HCT116 (cell line): ENCODE measurements around the gene STX5. TPM values are rescaled to one million over a fixed set of nuclear protein-coding genes. Genes with fewer than 3 reads are reported as not detected.

ENCODE experiments used
- ATAC-seq: fragments of 200-7000 bp; cut with Tn5 transposase; 2 replicates; pipeline ENCODE4 v1.9.1; 2020; ENCODE audit warnings: mild to moderate bottlenecking, moderate library complexity
- BruUV-seq: library from RNA; stranded (reverse); fragments of 400-500 nt; replicated peaks from 2 replicates; lab custom pipeline; 2021; lab: Mats Ljungman, UMichigan
- CTCF ChIA-PET: fragments of 300-600 bp; sonication (Branson Sonifier 250); formaldehyde crosslinking; loops from one replicate; lab custom pipeline; 2021; ENCODE audit warnings: antibody characterized with exemption; lab: Charles Lee
- POLR2A ChIA-PET: fragments of 300-600, 350-600 bp; sonication (Branson Sonifier 250); formaldehyde crosslinking; loops from one replicate; lab custom pipeline; 2021; ENCODE audit warnings: antibody characterized with exemption; lab: Charles Lee
- RAD21 ChIA-PET, 2 experiments: fragments of 300-600 bp; sonication (Branson Sonifier 250); formaldehyde crosslinking; loops; one replicate each; lab custom pipeline; 2023; ENCODE audit warnings: low total read pairs in 2 of 2; ENCODE audit not compliant: uncharacterized antibody in 2 of 2, unreplicated experiment in 2 of 2, low non-redundant PET in 1 of 2; lab: Charles Lee
- DNase-seq: peaks from one replicate; pipeline ENCODE4 v3.0.0-alpha.2; 2010; ENCODE audit warnings: low read depth, low spot score
- H2AFZ ChIP-seq: fragments of 200-600 bp; shearing (Covaris generic), sonication (generic); 2 replicates; pipeline ENCODE4 v1.6.1; 2017; ENCODE audit warnings: low read depth, mixed run types, mixed read lengths, antibody characterized with exemption, low read length; ENCODE audit not compliant: poor library complexity, severe bottlenecking
- H3K27ac ChIP-seq: 2 replicates; pipeline ENCODE4 v1.5.1; 2012; ENCODE audit warnings: low read depth, low read length
- H3K27me3 ChIP-seq: fragments of 200-600 bp; sonication (generic); 2 replicates; pipeline ENCODE4 v1.6.1; 2016; ENCODE audit warnings: mixed run types, low read length, mixed read lengths; ENCODE audit not compliant: insufficient read depth
- H3K36me3 ChIP-seq, 2 experiments: fragments of 200-500 bp in 1 of 2; fragments of 200-600 bp in 1 of 2; sonication (Bioruptor generic) in 1 of 2; sonication (generic) in 1 of 2; 2 replicates each; pipeline versions ENCODE4 v1.5.1 to v1.6.1; 2014 to 2016; ENCODE audit warnings: low read length in 2 of 2, inconsistent platforms in 1 of 2, mixed read lengths in 1 of 2, mixed run types in 1 of 2; ENCODE audit not compliant: insufficient read depth in 2 of 2, control insufficient read depth in 1 of 2
- H3K4me1 ChIP-seq, 2 experiments: fragments of 200-600 bp in 1 of 2; sonication (generic) in 1 of 2; 2 replicates each; pipeline versions ENCODE4 v1.5.1 to v1.6.1; 2012 to 2017; ENCODE audit warnings: low read length in 2 of 2, inconsistent platforms in 1 of 2, mild to moderate bottlenecking in 1 of 2, mixed read lengths in 1 of 2, mixed run types in 1 of 2, moderate library complexity in 1 of 2; ENCODE audit not compliant: insufficient read depth in 2 of 2, control insufficient read depth in 1 of 2
- H3K4me2 ChIP-seq: fragments of 200-600 bp; sonication (generic); 2 replicates; pipeline ENCODE4 v1.6.1; 2017; ENCODE audit warnings: mixed run types, low read length, mixed read lengths
- H3K4me3 ChIP-seq, 2 experiments: fragments of 200-600 bp in 1 of 2; sonication (generic) in 1 of 2; replicated peaks in 1 of 2; 2 replicates each; pipeline ENCODE4 v1.5.1; 2011 to 2016; ENCODE audit warnings: low read length in 2 of 2, control low read depth in 1 of 2, low read depth in 1 of 2, mild to moderate bottlenecking in 1 of 2, mixed read lengths in 1 of 2, mixed run types in 1 of 2
- H3K79me2 ChIP-seq: fragments of 200-600 bp; sonication (generic); 2 replicates; pipeline ENCODE4 v1.6.1; 2017; ENCODE audit warnings: mild to moderate bottlenecking, mixed run types, low read length, moderate library complexity, mixed read lengths; ENCODE audit not compliant: insufficient read depth
- H3K9ac ChIP-seq: fragments of 200-600 bp; sonication (generic); 2 replicates; pipeline ENCODE4 v1.6.1; 2016; ENCODE audit warnings: low read length, mixed read lengths
- H3K9me2 ChIP-seq: fragments of 200-600 bp; sonication (generic), shearing (Covaris generic); 2 replicates; pipeline ENCODE4 v1.6.1; 2017; ENCODE audit warnings: mixed run types, mild to moderate bottlenecking, moderate library complexity; ENCODE audit not compliant: insufficient read depth
- H3K9me3 ChIP-seq, 2 experiments: fragments of 200-500 bp in 1 of 2; fragments of 200-600 bp in 1 of 2; sonication (Bioruptor generic) in 1 of 2; sonication (generic) in 1 of 2; 2 replicates each; pipeline ENCODE4 v1.6.1; 2014 to 2017; ENCODE audit warnings: low read length in 2 of 2, mixed read lengths in 2 of 2, inconsistent platforms in 1 of 2, low read depth in 1 of 2, mild to moderate bottlenecking in 1 of 2, mixed run types in 1 of 2, moderate library complexity in 1 of 2; ENCODE audit not compliant: control insufficient read depth in 1 of 2, insufficient read depth in 1 of 2
- H4K20me1 ChIP-seq: fragments of 200-600 bp; sonication (generic), shearing (Covaris generic); 2 replicates; pipeline ENCODE4 v1.6.1; 2017; ENCODE audit warnings: mixed run types, mild to moderate bottlenecking, moderate library complexity; ENCODE audit not compliant: insufficient read depth
- CEBPB ChIP-seq: IDR thresholded peaks from 2 replicates; pipeline ENCODE4 v1.6.1; 2012; ENCODE audit warnings: low read depth
- JUND ChIP-seq: IDR thresholded peaks from 2 replicates; pipeline ENCODE4 v1.6.1; 2012
- POLR2AphosphoS5 ChIP-seq: IDR thresholded peaks from 2 replicates; pipeline ENCODE4 v1.6.1; 2011; ENCODE audit warnings: mild to moderate bottlenecking, low read depth, low read length, moderate library complexity
- ZNF274 ChIP-seq: fragments of 200-500 bp; sonication (Bioruptor generic); IDR thresholded peaks from 2 replicates; pipeline ENCODE4 v1.6.1; 2014; ENCODE audit warnings: mild to moderate bottlenecking, low read depth, low read length, inconsistent platforms
- intact Hi-C: fragments of 100-400 bp; cut with micrococcal nuclease; formaldehyde crosslinking; loops from 2 replicates; pipeline ENCODE4 v1.10.0; 2022
- total RNA-seq: library from RNA; stranded (reverse); gene quantifications from one replicate; pipeline ENCODE4 v1.2.1, GENCODE V29; 2021; ENCODE audit not compliant: unreplicated experiment
- TF ChIP-seq, protein P1 (sequence below): IDR thresholded peaks from 2 replicates; pipeline ENCODE4 v1.6.1; 2012; ENCODE audit warnings: low read depth
- TF ChIP-seq, protein P2 (sequence below): IDR thresholded peaks from 2 replicates; pipeline ENCODE4 v1.6.1; 2012
- TF ChIP-seq, protein P3 (sequence below): IDR thresholded peaks from 2 replicates; pipeline ENCODE4 v1.6.1; 2011; ENCODE audit warnings: mild to moderate bottlenecking, low read length, moderate library complexity; ENCODE audit not compliant: insufficient replicate concordance; ENCODE audit errors: extremely low read depth

STX5 gene
- total RNA-seq, 1 experiment from 2014 or later, result 29.5 TPM

DNA sequence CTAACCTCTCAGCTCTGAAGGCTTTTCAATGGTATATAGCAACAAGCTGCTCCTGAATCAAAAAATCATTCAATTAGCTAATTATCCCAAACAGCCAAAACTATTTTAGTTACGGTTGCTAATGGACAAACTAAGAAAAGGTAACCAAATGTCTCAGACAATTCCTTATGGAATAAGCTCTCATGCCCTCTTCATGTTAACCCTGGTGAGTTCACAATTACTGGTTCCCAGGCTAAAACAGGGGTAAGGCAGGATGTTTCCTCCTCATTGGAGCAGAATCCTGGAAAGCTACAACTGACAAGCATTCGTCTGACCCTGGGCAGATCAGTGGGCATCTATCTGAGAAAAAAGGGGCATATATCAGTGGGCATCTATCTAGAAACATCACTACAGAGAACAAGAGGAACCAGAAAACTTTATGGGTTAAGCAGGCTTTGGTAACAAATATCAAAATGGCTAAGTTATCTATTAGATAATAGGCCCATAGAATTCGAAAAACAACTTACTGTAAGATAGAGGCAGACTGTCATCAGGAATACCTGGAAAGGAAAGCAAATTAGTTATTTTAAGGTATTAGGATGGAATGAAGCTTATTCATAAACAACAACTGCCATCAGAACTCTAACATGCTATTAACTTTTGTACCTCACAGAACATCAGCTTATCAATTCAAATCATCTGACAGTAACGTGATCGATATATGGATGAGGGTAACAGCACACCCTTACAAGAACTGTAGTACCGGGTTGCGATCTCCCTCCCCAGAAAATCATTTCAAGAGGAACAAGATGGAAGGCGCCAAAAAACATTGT lies 22.4 kb upstream of the STX5 start:
- Histone ChIP-seq H3K9me2 (no peaks in the 10 kb centered on the region), H3K4me3 (peak overlapping the region; percentile 74 to 83), H4K20me1 (peaks cover 33% of the 10 kb centered on the region), H3K36me3 (peaks cover 31 to 38% of the 10 kb centered on the region in 2 experiments), H3K4me2 (peak overlapping the region; percentile 87), H3K27me3 (no peaks in the 10 kb centered on the region), H2AFZ (no peak overlapping the region), H3K4me1 (peaks cover 45 to 72% of the 10 kb centered on the region in 2 experiments), H3K9me3 (no peaks in the 10 kb centered on the region), H3K27ac (peak overlapping the region; percentile 85), H3K9ac (peak overlapping the region; percentile 94), H3K79me2 (peaks cover 69% of the 10 kb centered on the region)
- intact Hi-C loops, result no loop called here
- RAD21 ChIA-PET, result no interaction called here
- BruUV-seq, result no TSS peak
- TF ChIP-seq POLR2AphosphoS5 (peak; percentile 19; the same call in 1 of the 2 replicates), JUND (no peak)
- DNase-seq (no peak), ATAC-seq (no peak)
- POLR2A ChIA-PET, result interaction anchor here (0.7 to 9.9 kb wide), 8 partner anchors 8 to 101 kb away, joined by 3 to 343 read pairs (median 4); partner anchors contain the start of genes SLC3A2, WDR74 and ZBTB3
- CTCF ChIA-PET, result no interaction called here

DNA sequence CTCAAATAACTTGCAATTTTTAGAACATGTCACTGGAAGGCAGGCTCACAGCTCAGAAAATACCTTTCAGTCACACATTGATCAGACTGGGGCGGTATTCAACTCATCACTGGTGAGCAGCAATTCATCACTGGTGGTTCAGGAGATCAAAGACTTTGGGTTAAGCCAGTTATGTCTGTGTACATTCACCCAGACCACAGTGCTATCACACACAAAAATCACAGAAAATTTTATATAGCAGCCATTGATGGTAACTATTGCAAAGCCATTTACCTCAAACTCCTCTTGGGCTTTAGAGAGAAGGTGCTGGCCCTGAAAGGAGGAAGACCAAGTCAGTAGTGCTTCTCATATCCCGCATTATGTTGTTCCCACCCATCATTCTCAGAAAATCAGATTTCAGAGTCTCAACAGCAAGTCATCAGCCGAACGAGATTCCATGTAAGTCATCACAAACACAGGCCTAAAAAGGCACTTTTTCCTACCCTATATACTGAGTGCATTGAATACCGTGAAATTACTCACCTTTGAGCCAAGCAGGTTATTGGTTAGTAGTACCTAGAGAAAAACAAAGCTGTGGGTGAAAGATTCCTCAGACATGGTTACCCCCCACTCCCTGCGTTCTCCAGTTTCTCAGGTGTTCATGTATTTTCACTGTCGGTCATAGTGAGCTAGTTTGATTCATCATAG lies 21.6 kb upstream of the STX5 start:
- BruUV-seq, result no TSS peak
- Histone ChIP-seq H3K27me3 (no peaks in the 10 kb centered on the region), H3K9me3 (no peaks in the 10 kb centered on the region), H3K79me2 (peaks cover 63% of the 10 kb centered on the region), H3K9ac (peak overlapping the region; percentile 94), H4K20me1 (peaks cover 33% of the 10 kb centered on the region), H3K4me1 (peaks cover 45 to 77% of the 10 kb centered on the region in 2 experiments), H3K4me3 (peak overlapping the region; percentile 74 to 83), H3K36me3 (peaks cover 31 to 38% of the 10 kb centered on the region in 2 experiments), H3K27ac (peak overlapping the region; percentile 85), H2AFZ (no peak overlapping the region), H3K9me2 (no peaks in the 10 kb centered on the region), H3K4me2 (peak overlapping the region; percentile 87)
- no peak for DNase-seq
- intact Hi-C loops, result no loop called here
- CTCF ChIA-PET, result no interaction called here
- RAD21 ChIA-PET, result no interaction called here
- POLR2A ChIA-PET, result interaction anchor here (0.7 to 9.9 kb wide), 8 partner anchors 8 to 100 kb away, joined by 3 to 343 read pairs (median 4); partner anchors contain the start of genes SLC3A2, WDR74 and ZBTB3
- no peak for ATAC-seq
- TF ChIP-seq, protein P1, sequence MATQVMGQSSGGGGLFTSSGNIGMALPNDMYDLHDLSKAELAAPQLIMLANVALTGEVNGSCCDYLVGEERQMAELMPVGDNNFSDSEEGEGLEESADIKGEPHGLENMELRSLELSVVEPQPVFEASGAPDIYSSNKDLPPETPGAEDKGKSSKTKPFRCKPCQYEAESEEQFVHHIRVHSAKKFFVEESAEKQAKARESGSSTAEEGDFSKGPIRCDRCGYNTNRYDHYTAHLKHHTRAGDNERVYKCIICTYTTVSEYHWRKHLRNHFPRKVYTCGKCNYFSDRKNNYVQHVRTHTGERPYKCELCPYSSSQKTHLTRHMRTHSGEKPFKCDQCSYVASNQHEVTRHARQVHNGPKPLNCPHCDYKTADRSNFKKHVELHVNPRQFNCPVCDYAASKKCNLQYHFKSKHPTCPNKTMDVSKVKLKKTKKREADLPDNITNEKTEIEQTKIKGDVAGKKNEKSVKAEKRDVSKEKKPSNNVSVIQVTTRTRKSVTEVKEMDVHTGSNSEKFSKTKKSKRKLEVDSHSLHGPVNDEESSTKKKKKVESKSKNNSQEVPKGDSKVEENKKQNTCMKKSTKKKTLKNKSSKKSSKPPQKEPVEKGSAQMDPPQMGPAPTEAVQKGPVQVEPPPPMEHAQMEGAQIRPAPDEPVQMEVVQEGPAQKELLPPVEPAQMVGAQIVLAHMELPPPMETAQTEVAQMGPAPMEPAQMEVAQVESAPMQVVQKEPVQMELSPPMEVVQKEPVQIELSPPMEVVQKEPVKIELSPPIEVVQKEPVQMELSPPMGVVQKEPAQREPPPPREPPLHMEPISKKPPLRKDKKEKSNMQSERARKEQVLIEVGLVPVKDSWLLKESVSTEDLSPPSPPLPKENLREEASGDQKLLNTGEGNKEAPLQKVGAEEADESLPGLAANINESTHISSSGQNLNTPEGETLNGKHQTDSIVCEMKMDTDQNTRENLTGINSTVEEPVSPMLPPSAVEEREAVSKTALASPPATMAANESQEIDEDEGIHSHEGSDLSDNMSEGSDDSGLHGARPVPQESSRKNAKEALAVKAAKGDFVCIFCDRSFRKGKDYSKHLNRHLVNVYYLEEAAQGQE, result no peak
- TF ChIP-seq, protein P2, sequence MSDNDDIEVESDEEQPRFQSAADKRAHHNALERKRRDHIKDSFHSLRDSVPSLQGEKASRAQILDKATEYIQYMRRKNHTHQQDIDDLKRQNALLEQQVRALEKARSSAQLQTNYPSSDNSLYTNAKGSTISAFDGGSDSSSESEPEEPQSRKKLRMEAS, result no peak
- TF ChIP-seq CEBPB (no peak), ZNF274 (no peak)
- TF ChIP-seq, protein P3, sequence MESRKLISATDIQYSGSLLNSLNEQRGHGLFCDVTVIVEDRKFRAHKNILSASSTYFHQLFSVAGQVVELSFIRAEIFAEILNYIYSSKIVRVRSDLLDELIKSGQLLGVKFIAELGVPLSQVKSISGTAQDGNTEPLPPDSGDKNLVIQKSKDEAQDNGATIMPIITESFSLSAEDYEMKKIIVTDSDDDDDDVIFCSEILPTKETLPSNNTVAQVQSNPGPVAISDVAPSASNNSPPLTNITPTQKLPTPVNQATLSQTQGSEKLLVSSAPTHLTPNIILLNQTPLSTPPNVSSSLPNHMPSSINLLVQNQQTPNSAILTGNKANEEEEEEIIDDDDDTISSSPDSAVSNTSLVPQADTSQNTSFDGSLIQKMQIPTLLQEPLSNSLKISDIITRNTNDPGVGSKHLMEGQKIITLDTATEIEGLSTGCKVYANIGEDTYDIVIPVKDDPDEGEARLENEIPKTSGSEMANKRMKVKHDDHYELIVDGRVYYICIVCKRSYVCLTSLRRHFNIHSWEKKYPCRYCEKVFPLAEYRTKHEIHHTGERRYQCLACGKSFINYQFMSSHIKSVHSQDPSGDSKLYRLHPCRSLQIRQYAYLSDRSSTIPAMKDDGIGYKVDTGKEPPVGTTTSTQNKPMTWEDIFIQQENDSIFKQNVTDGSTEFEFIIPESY, result no peak
